ENCODE data around the gene TSEN2.

TSEN2 gene

DNA sequence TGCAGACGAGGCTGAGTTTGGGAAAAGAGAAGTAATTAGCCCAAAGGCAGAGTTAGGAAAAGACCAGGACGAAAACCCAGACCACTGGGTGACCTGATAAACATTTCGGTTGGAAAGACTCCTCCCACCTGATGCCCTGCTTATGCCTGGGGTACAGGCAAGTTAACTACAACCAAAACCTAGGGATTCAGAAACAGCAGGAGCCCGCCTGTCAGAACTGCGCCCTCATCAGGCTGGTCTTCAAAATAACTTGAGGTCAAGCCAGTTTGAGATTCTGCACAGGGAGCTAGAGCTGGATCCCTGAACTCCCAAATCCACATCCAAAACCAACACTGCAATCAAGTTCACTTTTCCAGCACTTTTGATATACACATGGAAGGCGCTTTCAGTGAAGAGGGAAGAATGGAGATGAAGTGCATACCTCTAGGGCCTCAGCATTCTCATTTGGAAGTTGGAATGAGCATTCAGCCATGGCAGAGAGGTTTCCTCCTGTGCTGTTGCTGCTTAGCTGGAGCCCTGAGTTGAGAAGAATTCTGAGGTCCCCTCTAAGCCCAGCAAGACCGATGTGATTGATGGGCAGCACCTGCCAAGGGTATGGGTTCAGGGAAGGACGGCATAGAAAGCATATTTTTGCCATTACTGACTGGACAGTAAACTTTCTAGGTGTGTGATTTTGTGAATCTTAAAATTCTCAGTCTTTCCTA, 11.6 kb downstream of the TSEN2 start:
- H3K9me3 Mint-ChIP-seq = no peaks in the 10 kb centered on the region
- no peaks in the 10 kb centered on the region for H3K27me3 Mint-ChIP-seq (ENCODE audit: low read depth)
- no peak overlapping the region for H3K4me3 Mint-ChIP-seq
- no peak overlapping the region for H3K27ac Mint-ChIP-seq
- no peaks in the 10 kb centered on the region for H3K4me1 Mint-ChIP-seq (ENCODE audit: low read depth)
- peaks cover 4% of the 10 kb centered on the region for H3K36me3 Mint-ChIP-seq (ENCODE audit: low read depth)

DNA sequence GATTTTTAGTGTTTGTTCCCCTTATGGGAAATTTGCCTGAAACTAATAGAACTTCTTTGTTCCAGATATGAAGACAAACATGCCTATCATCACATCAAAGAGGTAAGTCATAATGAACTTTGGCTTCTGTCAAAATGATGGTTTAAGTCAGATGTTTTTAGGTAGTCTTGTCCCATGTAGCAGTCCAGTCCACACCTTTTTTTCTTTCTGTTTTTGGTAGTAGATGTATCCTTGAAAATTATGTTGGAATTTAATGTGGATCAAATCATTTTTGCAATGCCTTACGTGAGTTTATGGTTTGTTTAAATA, 12.1 kb downstream of the TSEN2 start:
- no peak overlapping the region for H3K4me3 Mint-ChIP-seq
- no peak overlapping the region for H3K27ac Mint-ChIP-seq
- peaks cover 4% of the 10 kb centered on the region for H3K36me3 Mint-ChIP-seq (ENCODE audit: low read depth)

DNA sequence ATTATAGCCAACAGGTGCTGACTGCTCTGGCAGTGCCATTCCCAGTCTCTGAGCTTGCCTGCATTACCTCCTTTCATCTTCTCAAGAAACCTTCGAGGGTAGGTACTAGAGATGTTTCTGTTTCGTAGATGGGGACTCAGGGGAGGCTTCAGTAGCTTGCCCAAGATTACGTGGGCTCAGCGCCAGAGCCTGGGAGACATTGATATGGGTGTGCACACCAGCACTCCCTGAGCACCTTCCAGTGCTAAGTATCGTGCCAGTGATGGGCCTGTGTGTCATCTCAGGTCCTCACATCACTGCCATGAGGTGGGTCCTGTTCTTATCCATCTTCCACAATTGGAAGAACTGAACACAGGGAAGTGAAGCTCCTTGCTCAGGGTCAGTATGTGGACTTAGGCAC, 15.2 kb downstream of the TSEN2 start:
- Mint-ChIP-seq H3K4me3 (no peak overlapping the region), H3K27ac (no peak overlapping the region), H3K27me3 (ENCODE audit: low read depth) (no peaks in the 10 kb centered on the region), H3K4me1 (ENCODE audit: low read depth) (no peaks in the 10 kb centered on the region), H3K36me3 (ENCODE audit: low read depth) (peaks cover 15% of the 10 kb centered on the region), H3K9me3 (no peaks in the 10 kb centered on the region)

More for the DNA sequence above, 12.1 kb downstream of the TSEN2 start:
- Mint-ChIP-seq H3K4me1 (ENCODE audit: low read depth) (no peaks in the 10 kb centered on the region), H3K9me3 (no peaks in the 10 kb centered on the region), H3K27me3 (ENCODE audit: low read depth) (no peaks in the 10 kb centered on the region)

DNA sequence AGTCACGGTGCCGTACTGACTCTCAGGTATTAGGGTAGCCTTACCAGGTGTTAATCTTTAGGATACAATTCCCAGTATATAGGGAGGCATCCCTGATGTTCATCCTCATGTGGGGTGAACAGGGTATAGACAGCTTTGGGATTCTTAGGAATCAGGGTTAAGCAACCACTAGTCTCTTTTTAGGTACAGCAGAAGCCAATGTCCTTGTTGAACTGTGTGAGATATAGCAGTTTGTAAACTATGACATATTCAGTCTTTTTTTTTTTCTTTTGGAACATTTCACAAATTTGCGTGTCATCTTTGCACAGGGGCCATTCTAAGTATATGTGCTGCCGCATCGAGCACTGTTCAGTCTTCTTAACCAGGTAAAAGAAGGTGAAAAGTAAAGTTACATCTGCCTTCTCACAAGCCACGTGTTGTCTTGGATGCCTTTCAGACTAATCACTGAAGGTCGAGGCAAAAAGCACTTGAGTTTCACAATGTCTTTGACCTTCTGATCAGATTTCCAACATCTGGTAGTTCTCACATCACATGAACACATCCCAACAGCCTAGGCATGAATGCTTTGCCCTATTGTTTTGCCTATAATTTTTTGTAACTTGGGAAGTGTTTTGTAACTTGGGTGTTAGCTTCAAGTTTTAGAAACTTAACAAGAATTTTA, 17.2 kb downstream of the TSEN2 start:
- Mint-ChIP-seq H3K9me3 (no peaks in the 10 kb centered on the region), H3K4me3 (no peak overlapping the region), H3K4me1 (ENCODE audit: low read depth) (no peaks in the 10 kb centered on the region), H3K27ac (no peak overlapping the region), H3K36me3 (ENCODE audit: low read depth) (peaks cover 14% of the 10 kb centered on the region), H3K27me3 (ENCODE audit: low read depth) (no peaks in the 10 kb centered on the region)

DNA sequence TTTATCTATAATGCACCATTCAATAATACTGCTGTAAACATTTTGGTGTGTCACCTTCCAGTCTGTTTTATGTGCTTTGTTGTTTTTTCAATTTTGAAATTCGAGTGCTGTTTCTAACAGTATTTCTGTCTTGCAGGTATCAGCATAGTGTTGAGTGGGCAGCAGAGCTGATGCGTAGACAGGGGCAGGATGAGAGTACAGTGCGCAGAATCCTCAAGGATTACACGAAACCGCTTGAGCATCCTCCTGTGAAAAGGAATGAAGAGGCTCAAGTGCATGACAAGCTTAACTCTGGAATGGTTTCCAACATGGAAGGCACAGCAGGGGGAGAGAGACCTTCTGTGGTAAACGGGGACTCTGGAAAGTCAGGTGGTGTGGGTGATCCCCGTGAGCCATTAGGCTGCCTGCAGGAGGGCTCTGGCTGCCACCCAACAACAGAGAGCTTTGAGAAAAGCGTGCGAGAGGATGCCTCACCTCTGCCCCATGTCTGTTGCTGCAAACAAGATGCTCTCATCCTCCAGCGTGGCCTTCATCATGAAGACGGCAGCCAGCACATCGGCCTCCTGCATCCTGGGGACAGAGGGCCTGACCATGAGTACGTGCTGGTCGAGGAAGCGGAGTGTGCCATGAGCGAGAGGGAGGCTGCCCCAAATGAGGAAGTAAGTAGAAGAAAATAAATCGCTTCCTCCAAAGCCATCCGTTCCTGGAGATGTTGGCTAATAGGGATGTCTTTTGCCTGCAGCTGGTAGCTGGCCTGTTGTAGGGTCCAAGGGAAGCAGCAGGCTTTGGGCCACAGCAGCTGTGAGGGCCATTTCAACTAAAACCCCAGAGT, 19.1 kb downstream of the TSEN2 start:
- H3K27me3 Mint-ChIP-seq (ENCODE audit: low read depth) = no peaks in the 10 kb centered on the region
- peaks cover 17% of the 10 kb centered on the region for H3K36me3 Mint-ChIP-seq (ENCODE audit: low read depth)
- no peak overlapping the region for H3K27ac Mint-ChIP-seq
- H3K9me3 Mint-ChIP-seq = no peaks in the 10 kb centered on the region
- H3K4me3 Mint-ChIP-seq = no peak overlapping the region
- H3K4me1 Mint-ChIP-seq (ENCODE audit: low read depth) = no peaks in the 10 kb centered on the region

DNA sequence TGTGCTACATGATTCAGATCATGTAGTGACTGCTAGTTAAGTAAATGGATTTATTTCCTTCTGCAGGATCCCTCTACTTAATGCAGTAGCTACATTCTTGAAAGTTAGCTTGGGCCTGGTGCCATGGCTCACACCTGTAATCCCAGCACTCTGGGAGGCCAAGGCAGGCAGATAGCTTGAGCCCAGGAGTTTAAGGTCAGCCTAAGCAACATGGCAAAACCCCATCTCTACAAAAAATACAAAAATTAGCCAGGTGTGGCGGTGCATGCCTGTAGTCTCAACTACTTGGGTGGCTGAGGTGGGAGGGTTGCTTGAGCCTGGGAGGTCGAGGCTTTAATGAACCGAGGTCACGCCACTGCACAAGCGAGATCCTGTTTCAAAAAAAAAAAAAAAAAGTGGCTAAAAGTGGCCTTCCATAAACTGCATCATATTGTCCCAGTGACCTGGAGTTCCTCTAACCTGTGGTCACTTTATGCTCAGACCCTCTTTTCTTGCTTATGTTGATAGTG, 22.0 kb downstream of the TSEN2 start:
- no peak overlapping the region for H3K4me3 Mint-ChIP-seq
- H3K9me3 Mint-ChIP-seq = no peaks in the 10 kb centered on the region
- peaks cover 15% of the 10 kb centered on the region for H3K36me3 Mint-ChIP-seq (ENCODE audit: low read depth)
- no peaks in the 10 kb centered on the region for H3K27me3 Mint-ChIP-seq (ENCODE audit: low read depth)
- H3K4me1 Mint-ChIP-seq (ENCODE audit: low read depth) = no peaks in the 10 kb centered on the region
- no peak overlapping the region for H3K27ac Mint-ChIP-seq

DNA sequence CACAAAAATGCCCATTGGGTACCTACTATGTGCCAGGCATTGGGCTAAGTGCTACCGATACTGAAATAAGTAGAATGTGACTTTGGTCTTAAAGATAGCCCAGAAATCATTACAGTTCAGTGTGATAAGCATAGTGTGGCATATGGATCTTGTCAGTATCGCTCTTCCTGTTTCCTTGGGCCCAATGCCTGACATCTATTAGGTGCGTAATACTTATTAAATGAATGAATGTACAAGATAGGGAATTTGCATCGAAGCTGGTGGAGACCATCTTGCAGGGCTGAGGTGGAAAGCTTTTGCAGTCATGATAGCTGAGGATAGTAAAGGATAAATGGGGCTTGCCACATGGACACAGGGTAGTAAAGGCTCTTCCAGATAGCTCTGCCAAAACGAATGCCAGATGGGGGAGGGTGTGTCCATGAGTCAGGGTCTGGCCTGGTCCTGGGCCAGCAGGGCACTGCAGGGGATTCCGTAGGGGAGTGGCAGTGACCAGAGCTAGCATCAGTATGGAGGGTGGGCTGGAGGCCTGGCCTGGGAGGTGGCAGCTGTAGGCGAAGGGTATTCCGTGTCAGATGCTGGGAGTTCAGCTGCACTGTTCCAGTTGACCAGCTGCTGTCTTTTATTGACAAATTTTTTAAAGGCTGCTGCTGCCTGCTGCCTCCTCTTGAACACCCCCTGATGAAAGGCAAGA, 23.5 kb downstream of the TSEN2 start:
- Mint-ChIP-seq H3K4me1 (ENCODE audit: low read depth) (no peaks in the 10 kb centered on the region), H3K9me3 (no peaks in the 10 kb centered on the region), H3K27ac (no peak overlapping the region), H3K36me3 (ENCODE audit: low read depth) (peaks cover 14% of the 10 kb centered on the region), H3K4me3 (no peak overlapping the region), H3K27me3 (ENCODE audit: low read depth) (no peaks in the 10 kb centered on the region)

DNA sequence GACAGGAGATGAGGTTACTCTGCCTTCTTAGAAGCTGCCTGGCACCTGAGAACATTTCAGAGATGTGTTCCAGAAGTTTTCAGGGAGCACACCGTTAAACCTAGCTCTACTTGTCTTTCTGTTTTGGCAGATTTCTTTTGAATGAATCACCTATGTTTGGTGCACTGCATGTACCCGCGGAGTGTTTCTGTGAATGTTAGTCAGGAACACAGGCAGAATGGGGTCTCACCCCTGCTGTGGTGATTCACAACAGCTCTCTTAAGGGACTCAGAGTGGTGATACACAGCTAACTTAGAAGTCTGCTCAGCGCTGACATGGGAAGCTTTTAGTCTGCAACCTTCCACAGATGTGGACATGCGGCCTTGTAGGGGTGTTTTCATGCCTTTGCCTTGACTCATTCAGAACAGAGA, 24.0 kb downstream of the TSEN2 start:
- no peaks in the 10 kb centered on the region for H3K4me1 Mint-ChIP-seq (ENCODE audit: low read depth)
- H3K9me3 Mint-ChIP-seq = no peaks in the 10 kb centered on the region
- H3K27ac Mint-ChIP-seq = no peak overlapping the region
- peaks cover 11% of the 10 kb centered on the region for H3K36me3 Mint-ChIP-seq (ENCODE audit: low read depth)
- H3K27me3 Mint-ChIP-seq (ENCODE audit: low read depth) = no peaks in the 10 kb centered on the region
- H3K4me3 Mint-ChIP-seq = no peak overlapping the region

DNA sequence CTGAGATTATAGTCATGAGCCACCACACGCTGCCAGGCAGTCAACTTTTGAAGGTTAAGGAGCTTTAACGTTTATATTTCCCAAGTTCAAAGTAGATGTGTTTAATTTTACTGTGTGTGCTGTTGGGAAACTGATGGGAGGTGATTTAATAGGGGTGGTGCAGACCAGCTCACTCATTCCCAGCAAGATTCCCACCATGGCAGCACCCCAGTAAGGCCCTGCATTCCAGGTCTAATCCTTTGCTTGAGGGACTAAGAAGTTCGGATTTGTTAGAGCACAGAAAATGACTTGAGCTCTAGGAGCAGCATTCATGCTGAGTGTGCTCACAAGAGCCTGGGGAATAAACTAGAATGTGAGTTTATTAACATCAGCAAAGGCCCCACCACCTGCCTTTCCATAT, 25.2 kb downstream of the TSEN2 start:
- H3K4me1 Mint-ChIP-seq (ENCODE audit: low read depth) = no peaks in the 10 kb centered on the region
- no peaks in the 10 kb centered on the region for H3K9me3 Mint-ChIP-seq
- H3K4me3 Mint-ChIP-seq = no peak overlapping the region
- H3K36me3 Mint-ChIP-seq (ENCODE audit: low read depth) = peaks cover 4% of the 10 kb centered on the region
- no peaks in the 10 kb centered on the region for H3K27me3 Mint-ChIP-seq (ENCODE audit: low read depth)
- no peak overlapping the region for H3K27ac Mint-ChIP-seq

DNA sequence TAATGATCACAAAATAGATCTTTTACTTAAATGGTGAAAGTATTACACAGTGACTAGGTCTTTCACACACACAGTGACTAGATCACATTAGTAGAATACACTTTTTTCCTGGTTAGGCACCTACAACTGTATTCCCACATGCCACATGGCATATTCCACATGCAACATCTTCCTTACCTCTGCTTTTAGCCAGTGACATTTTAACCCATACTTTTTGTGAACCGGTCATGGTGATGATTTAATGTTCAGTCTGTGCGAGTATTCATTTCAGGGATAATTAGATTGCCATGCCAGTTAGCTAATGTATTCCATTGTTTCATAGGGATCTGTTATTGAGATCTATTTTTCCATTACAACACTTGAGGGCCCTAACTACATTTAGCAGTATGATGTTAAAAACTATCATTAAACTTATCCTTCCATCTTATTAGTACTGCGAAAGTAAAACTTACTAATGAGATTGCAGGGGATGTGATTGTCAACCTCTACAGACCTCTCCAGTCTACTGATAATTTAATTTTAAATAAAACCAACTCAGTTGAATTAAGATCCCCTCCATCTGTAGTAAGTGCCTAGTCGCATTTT, 28.3 kb downstream of the TSEN2 start:
- no peak overlapping the region for H3K27ac Mint-ChIP-seq
- H3K27me3 Mint-ChIP-seq (ENCODE audit: low read depth) = no peaks in the 10 kb centered on the region
- no peaks in the 10 kb centered on the region for H3K9me3 Mint-ChIP-seq
- H3K4me3 Mint-ChIP-seq = no peak overlapping the region
- H3K4me1 Mint-ChIP-seq (ENCODE audit: low read depth) = no peaks in the 10 kb centered on the region
- H3K36me3 Mint-ChIP-seq (ENCODE audit: low read depth) = peaks cover 3% of the 10 kb centered on the region

DNA sequence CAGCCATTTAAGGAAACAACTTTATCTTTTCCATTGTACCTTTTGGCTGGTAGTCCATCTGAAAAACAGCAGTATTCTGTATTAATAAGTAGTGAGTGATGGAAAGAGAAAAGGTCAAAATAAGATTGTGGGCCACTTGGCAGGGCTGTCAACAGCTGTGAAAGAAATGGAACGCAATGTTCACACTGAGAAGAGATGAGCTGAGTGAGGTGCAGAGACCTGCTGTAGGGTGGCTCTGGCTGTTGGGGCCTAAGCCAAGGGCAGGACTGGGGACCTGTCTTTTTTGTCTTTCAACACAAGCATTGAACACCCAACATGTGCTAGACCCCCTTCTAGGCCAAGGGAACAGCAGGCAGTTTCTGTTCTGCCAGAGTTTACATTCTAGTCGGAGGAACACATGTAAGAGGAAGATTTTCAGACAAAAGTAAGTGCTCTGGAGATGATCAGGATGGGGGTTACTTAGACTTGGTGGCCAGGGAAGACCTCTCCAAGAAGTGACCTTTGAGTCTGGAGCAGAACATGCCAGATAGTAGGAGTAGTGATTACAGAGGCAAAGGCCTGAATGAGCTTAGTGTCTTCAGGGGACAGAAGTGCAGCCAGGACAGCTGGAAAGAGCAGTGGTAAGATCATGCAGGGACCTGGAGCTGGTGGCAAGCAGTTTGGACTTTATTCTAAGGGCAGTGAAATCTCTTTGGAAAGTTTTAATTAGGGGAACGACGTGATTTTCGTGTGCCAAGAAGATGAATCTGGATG, 29.6 kb downstream of the TSEN2 start:
- H3K36me3 Mint-ChIP-seq (ENCODE audit: low read depth) = no peaks in the 10 kb centered on the region
- H3K4me1 Mint-ChIP-seq (ENCODE audit: low read depth) = no peaks in the 10 kb centered on the region
- no peaks in the 10 kb centered on the region for H3K9me3 Mint-ChIP-seq
- H3K27ac Mint-ChIP-seq = no peak overlapping the region
- no peak overlapping the region for H3K4me3 Mint-ChIP-seq
- H3K27me3 Mint-ChIP-seq (ENCODE audit: low read depth) = no peaks in the 10 kb centered on the region

DNA sequence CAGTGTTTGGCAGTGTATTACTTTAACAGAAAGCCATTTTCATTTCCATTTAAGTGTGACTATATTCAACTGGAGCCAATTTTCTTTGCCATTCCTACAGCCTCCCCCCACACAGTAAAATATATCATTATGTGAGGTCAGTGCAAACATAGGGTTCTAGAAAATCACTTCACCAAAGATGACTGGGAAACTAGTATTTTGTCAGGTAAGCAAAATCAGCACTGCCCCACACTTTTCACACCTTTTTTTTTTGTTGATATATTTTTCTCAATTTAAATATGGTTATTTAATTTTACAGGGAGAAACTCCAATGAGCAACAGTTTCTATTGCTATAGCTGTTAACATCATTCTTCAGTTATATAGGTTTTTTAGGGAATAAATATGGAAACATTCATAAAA, 31.4 kb downstream of the TSEN2 start:
- Mint-ChIP-seq H3K4me1 (ENCODE audit: low read depth) (no peaks in the 10 kb centered on the region), H3K4me3 (no peak overlapping the region), H3K27me3 (ENCODE audit: low read depth) (no peaks in the 10 kb centered on the region), H3K9me3 (no peaks in the 10 kb centered on the region), H3K27ac (no peak overlapping the region), H3K36me3 (ENCODE audit: low read depth) (no peaks in the 10 kb centered on the region)

DNA sequence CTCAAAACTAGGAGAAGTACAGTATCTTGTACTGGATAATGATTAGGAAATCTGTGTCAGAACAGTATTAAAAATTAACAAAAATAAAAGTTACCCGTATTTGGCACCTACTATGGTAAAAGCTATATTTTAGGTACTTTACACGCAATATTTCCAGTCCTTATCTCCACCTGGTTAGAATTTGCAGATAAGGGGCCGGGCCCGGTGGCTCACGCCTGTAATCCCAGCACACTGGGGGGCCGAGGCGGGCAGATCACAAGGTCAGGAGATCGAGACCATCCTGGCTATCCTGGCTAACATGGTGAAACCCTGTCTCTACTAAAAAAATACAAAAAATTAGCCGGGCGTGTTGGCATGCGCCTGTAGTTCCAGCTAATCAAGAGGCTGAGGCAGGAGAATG, 32.6 kb downstream of the TSEN2 start:
- H3K36me3 Mint-ChIP-seq (ENCODE audit: low read depth) = peaks cover 5% of the 10 kb centered on the region

More for the DNA sequence above, 32.6 kb downstream of the TSEN2 start:
- Mint-ChIP-seq H3K9me3 (no peaks in the 10 kb centered on the region), H3K4me3 (no peak overlapping the region), H3K27ac (no peak overlapping the region), H3K4me1 (ENCODE audit: low read depth) (no peaks in the 10 kb centered on the region), H3K27me3 (ENCODE audit: low read depth) (no peaks in the 10 kb centered on the region)

Data from T-helper 1 cell treated with Interleukin-12 subunit alpha and Interleukin-12 subunit beta and Interleukin-4 antibody, amounts not matched to agents 30 μg/mL and 1 μg/mL, for 36 hours (primary cell).